ENCODE data around the gene CD84.
"Not testable (repeated sequence)": the region's sequence is repeated elsewhere in the genome, so short reads cannot be mapped to it uniquely, and the experiment has no call there.

The CD84 gene

GRCh38 chr1:160560806-160561205, 18.5 kb downstream of the CD84 start:
- Histone ChIP-seq H2AFZ (ENCODE audit: low read depth, low read length, severe bottlenecking) (no peak overlapping the region), H3K9me3 (ENCODE audit: insufficient read depth, low read length) (no peaks in the 10 kb centered on the region), H3K27ac (ENCODE audit: low read depth, low read length) (no peak overlapping the region), H3K4me2 (ENCODE audit: low read depth, low read length, poor library complexity, severe bottlenecking) (no peak overlapping the region), H4K20me1 (ENCODE audit: low read depth, low read length) (no peaks in the 10 kb centered on the region), H3K79me2 (ENCODE audit: insufficient read depth, low read length) (no peaks in the 10 kb centered on the region), H3F3A (ENCODE audit: insufficient read depth) (no peaks in the 10 kb centered on the region), H3K27me3 (ENCODE audit: low read length) (no peaks in the 10 kb centered on the region), H3K4me3 (ENCODE audit: insufficient read depth, low read length, poor library complexity, severe bottlenecking) (no peak overlapping the region), H3K9ac (ENCODE audit: low read length) (no peak overlapping the region), H3K36me3 (ENCODE audit: low read length) (peaks cover 6% of the 10 kb centered on the region), H3K9me2 (replicated peaks; ENCODE audit: insufficient read depth, low read length) (no peaks in the 10 kb centered on the region)
- no peak for TF ChIP-seq EZH2phosphoT487 (conservative IDR thresholded peaks at IDR 0.05; ENCODE audit: low read length)
- TF ChIP-seq CTCF (IDR thresholded peaks at IDR 0.05; ENCODE audit: insufficient read depth, low read length, poor library complexity, severe bottlenecking): no peak

- H3K9me2 ChIP-seq (replicated peaks; ENCODE audit: insufficient read depth, low read length): no peaks in the 10 kb centered on the region
- no peaks in the 10 kb centered on the region for H3K9me3 ChIP-seq (ENCODE audit: insufficient read depth, low read length)
- TF ChIP-seq CTCF (IDR thresholded peaks at IDR 0.05; ENCODE audit: insufficient read depth, low read length, poor library complexity, severe bottlenecking) (no peak), EZH2phosphoT487 (conservative IDR thresholded peaks at IDR 0.05; ENCODE audit: low read length) (no peak)
- H4K20me1 ChIP-seq (ENCODE audit: low read depth, low read length): no peaks in the 10 kb centered on the region
- H2AFZ ChIP-seq (ENCODE audit: low read depth, low read length, severe bottlenecking): no peak overlapping the region
- no peak overlapping the region for H3K27ac ChIP-seq (ENCODE audit: low read depth, low read length)
- no peak overlapping the region for H3K9ac ChIP-seq (ENCODE audit: low read length)
- H3K4me2 ChIP-seq (ENCODE audit: low read depth, low read length, poor library complexity, severe bottlenecking): no peak overlapping the region
- H3F3A ChIP-seq (ENCODE audit: insufficient read depth): no peaks in the 10 kb centered on the region
- H3K36me3 ChIP-seq (ENCODE audit: low read length): peaks cover 6% of the 10 kb centered on the region
- no peak overlapping the region for H3K4me3 ChIP-seq (ENCODE audit: insufficient read depth, low read length, poor library complexity, severe bottlenecking)
- H3K79me2 ChIP-seq (ENCODE audit: insufficient read depth, low read length): no peaks in the 10 kb centered on the region
- no peaks in the 10 kb centered on the region for H3K27me3 ChIP-seq (ENCODE audit: low read length)
Measured at GRCh38 chr1:160560045-160560705, 19.1 kb downstream of the CD84 start.

GRCh38 chr1:160559437-160559836, 19.9 kb downstream of the CD84 start:
- not testable (repeated sequence) for H3K9me3 ChIP-seq (ENCODE audit: insufficient read depth, low read length); H4K20me1 ChIP-seq (ENCODE audit: low read depth, low read length); H3K4me2 ChIP-seq (ENCODE audit: low read depth, low read length, poor library complexity, severe bottlenecking); H3K27ac ChIP-seq (ENCODE audit: low read depth, low read length); H3K36me3 ChIP-seq (ENCODE audit: low read length); H3K27me3 ChIP-seq (ENCODE audit: low read length); H2AFZ ChIP-seq (ENCODE audit: low read depth, low read length, severe bottlenecking); H3F3A ChIP-seq (ENCODE audit: insufficient read depth); H3K4me3 ChIP-seq (ENCODE audit: insufficient read depth, low read length, poor library complexity, severe bottlenecking); H3K9me2 ChIP-seq (replicated peaks; ENCODE audit: insufficient read depth, low read length); H3K79me2 ChIP-seq (ENCODE audit: insufficient read depth, low read length); H3K9ac ChIP-seq (ENCODE audit: low read length)

- no peaks in the 10 kb centered on the region for H3K27me3 ChIP-seq (ENCODE audit: low read length)
- H3K27ac ChIP-seq (ENCODE audit: low read depth, low read length): no peak overlapping the region
Measured at GRCh38 chr1:160558660-160559380, 20.5 kb downstream of the CD84 start.

More at GRCh38 chr1:160558660-160559380, 20.5 kb downstream of the CD84 start:
- no peak overlapping the region for H2AFZ ChIP-seq (ENCODE audit: low read depth, low read length, severe bottlenecking)
- no peaks in the 10 kb centered on the region for H3K9me3 ChIP-seq (ENCODE audit: insufficient read depth, low read length)
- peaks cover 4% of the 10 kb centered on the region for H3K36me3 ChIP-seq (ENCODE audit: low read length)
- no peaks in the 10 kb centered on the region for H3K9me2 ChIP-seq (replicated peaks; ENCODE audit: insufficient read depth, low read length)
- H3K4me3 ChIP-seq (ENCODE audit: insufficient read depth, low read length, poor library complexity, severe bottlenecking): no peak overlapping the region
- no peaks in the 10 kb centered on the region for H3K79me2 ChIP-seq (ENCODE audit: insufficient read depth, low read length)
- H3K9ac ChIP-seq (ENCODE audit: low read length): no peak overlapping the region
- H3K4me2 ChIP-seq (ENCODE audit: low read depth, low read length, poor library complexity, severe bottlenecking): no peak overlapping the region
- H3F3A ChIP-seq (ENCODE audit: insufficient read depth): no peaks in the 10 kb centered on the region
- TF ChIP-seq EZH2phosphoT487 (conservative IDR thresholded peaks at IDR 0.05; ENCODE audit: low read length) (no peak), CTCF (IDR thresholded peaks at IDR 0.05; ENCODE audit: insufficient read depth, low read length, poor library complexity, severe bottlenecking) (no peak)
- H4K20me1 ChIP-seq (ENCODE audit: low read depth, low read length): no peaks in the 10 kb centered on the region
